GM18861 (cell line): Measurements from ENCODE around the gene SHANK1.
"Not testable (repeated sequence)": the region's sequence is repeated elsewhere in the genome, so short reads cannot be mapped to it uniquely, and the experiment has no call there.

ENCODE experiments used
- ATAC-seq: cut with Tn5 transposase; IDR thresholded peaks from one replicate; pipeline ENCODE4 v1.9.1; 2021; ENCODE audit not compliant: unreplicated experiment

The SHANK1 gene

DNA sequence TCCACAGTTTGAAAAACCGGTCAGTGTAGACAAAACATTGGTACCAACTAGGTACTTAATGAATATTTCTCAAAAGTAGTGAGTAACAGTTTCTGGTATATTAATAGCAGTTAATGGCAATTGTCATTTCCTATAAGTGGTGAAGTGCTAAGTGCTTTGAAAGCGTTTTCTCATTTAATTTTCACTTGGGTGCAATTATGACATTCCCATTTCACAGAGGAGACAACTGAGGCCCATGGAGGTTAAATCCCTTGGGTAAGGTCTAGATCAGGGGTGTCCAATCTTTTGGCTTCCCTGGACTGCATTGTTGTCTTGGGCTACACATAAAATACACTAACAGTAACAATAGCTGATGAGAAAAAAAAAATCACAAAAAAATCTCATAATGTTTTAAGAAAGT lies 79.2 kb downstream of the SHANK1 start:
- no peak for ATAC-seq

DNA sequence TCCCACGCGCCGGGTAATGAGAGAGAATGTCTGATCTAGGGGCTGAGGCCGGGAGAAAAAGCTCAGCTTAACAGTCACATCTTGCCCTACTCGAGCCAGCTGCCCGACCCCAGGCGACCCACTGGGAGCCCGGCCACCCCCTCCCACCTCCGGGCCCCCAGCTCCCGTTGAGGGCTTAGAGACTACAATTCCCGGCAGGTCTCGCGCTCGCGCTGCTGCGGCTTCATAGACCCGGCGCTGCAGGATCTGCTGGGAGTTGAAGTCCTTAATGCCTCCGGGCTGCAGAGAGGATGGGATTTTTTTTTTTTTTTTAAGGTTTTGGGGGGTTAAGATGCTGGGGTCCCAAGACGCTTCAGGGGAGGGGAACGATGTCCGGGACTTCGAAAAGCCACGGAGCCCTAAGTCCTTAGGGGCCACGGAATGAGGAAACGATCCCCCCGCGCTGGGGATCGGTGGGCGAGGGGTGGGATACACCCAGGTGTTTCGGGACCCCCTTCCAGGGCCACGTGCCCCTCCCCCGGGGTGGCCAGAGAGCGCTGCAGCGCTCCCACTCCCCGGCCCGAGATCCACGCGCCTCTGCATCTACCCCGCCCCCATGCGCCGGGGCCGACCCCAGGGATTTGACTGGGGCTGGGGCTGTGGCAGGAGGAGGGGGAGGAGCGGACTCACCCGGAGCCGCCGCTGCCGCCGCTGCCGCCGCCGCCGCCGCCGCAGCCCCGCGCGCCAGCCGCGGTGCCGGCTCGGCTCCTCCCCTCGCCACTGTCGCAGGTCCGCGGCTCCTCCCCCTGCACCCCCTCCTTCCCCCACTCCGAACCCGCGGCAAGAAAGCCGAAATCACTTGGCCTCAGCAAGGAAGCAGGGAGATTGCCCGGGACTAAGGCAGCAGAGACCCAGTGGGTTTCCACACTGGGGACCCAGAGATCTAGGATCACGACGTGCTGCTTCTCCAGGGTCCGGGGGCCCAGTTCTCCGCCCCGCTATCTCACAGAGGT lies 80.2 kb downstream of the SHANK1 start, which contains the start of gene SYT3:
SYT3 (minus strand) TSS at position 761 of the 992 bp plus-strand sequence. CDS start 2,470 bp downstream, outside the sequence.
- ATAC-seq, result no peak

DNA sequence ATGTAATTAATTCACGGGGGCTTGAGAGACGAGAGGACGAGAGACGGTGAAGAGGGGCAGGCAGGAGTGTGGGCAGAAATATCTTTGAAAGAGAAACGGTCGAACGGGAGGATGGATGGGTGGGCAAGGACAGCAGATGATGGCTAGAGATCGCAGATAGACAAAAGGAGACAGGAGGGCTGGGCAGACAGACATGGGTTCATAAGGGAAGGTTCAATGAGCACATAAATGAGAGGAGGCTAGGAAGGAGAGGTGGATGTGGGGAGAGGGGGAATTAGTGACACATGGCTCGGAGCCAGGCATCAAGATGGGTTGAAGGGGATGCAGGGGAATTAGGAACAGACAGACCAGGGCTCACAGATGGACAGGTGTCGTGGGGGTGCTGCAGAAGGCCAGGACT lies 81.0 kb downstream of the SHANK1 start:
- no peak for ATAC-seq

DNA sequence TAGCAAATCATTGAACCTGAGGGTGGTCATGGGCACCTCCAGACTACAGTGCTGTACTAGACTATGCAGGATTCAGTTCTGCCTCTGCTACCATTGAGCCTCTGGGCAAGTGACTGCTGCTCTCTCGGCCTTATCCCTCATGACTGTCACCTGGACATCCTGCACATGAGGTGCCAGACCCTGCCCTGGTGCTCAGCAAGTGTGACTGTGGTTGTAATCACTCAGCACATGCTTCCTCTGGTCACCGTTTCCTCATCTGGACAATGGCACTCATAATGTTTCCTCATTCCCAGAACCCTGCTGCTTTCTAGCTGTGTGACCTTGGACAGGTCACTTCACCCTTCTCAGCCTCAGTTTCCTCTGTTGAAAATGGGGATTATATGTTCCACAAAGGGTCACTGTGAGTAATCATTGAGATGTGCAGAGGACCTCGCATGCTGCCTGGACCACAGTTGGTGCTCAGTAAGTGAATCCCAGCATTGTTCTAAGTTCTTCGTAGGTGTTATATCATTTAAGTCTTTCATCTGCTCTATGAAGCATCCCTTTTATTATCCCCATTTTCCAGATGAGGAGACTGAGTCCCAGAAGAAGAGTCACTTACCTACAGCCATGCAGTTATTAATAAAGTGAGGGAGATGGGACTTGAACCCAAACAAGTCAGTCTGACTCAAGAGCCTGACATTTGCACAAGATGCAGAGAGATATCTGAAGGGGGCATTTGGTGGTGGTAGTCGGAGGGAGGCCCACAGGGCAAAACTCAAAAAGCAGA lies 83.1 kb downstream of the SHANK1 start:
- ATAC-seq, result no peak

DNA sequence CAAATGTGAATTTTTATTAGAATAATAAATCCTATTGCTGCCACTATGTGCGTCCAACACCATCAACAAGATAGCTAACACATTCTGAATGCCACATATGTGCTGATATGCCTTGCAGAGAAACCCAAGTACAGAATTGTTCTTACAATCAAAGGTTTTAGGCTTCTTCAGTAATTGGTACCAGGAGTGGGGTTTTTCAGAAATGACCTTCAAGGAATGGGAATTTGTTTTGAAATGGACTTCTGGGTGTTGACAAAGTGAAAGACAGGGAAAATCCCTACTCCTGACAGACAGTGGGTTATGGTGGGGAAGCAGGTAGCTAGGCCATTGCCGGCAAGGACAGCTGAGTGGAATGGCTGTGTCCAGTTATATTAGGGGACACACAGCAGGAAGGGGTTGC lies 85.6 kb downstream of the SHANK1 start:
- no peak for ATAC-seq

DNA sequence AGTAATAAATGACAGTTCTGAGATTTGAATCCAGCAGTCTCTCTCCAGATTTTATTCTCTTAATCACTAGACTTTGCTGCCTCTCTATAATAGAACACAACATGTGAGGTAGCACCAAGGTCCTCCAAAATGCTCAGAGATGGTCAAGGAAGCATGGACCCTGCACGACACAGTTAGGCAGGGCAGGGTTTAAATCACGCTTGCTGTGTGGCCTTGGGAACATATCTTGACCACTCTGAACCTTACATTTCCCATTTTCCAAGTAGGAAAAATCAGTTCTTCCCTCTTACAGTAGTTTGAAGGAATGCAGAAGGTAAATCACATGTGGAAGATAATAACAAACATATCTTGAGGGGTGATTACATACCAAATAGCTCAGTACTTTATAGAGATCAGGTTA lies 86.2 kb downstream of the SHANK1 start:
- no peak for ATAC-seq

DNA sequence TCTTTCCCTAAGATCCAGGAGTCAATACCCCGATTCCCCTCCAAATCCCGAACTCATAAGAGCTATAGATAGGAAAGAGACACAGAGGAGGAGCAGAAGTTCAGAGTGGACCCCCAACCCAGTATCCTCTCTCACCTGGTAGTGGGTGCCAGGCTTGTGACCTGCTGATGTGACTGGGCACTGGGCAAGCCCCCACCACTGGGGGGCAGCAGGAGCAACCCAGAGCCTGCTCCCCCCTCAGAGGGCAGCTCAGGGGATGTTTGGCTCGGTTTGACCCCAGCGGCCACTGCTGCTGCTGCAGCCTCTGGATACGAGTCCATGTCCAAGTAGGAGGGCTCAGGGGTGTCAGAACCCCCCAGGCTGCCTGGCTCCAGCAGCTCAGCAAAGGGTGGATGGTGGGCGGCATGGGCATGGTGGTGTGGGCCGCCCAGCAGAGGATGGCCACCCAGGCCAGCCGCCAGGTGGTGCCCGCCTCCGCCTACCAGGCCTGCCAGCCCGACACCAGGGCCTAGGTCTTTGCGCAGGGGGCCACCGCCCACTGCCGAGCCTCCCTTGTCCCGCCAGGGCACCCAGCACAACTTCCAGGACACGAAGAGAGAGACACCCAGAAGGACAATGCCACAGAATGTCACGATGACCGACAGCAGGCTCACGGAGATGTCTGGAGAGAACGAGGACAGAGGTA lies 87.3 kb downstream of the SHANK1 start:
- ATAC-seq, result no peak

DNA sequence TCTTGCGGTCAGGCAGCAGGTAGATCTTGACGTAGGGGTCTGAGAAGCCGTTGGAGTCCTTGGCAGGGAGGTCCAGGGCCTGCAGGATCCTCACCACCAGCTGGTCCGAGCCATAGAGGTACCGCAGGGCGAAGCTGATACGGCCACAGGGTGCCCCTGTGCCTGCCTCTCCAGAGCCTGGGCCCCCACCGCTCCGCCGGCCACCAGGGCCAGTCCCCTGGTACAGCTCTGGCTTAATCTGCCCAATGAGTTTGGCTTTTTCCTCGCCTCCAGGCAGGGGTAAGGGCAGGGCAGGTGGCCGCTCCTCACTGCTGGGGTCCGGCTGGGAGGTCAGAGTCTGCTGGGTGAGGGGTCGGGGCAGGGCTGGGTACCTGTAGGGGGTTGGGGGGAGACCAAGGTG lies 89.8 kb downstream of the SHANK1 start:
- no peak for ATAC-seq

DNA sequence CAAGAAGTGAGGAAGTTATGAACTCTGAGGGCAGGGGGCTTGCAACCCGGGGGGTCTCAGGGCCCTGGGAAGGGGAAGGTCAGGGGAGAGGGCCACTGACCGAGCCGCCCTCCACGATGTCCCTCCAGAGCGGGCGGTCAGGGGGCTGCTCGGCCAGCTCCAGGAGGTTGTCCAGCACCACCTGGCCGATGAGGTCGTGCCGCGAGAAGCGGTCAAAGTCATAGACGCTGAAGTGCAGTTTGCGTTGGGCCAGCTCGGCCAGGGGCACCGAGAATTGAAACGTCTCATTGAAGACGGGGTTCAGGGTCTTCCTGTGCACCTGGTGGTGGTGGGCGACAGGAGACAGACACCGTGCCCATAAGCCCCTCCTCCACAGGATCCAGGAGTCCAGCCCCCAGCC lies 90.4 kb downstream of the SHANK1 start:
- no peak for ATAC-seq

DNA sequence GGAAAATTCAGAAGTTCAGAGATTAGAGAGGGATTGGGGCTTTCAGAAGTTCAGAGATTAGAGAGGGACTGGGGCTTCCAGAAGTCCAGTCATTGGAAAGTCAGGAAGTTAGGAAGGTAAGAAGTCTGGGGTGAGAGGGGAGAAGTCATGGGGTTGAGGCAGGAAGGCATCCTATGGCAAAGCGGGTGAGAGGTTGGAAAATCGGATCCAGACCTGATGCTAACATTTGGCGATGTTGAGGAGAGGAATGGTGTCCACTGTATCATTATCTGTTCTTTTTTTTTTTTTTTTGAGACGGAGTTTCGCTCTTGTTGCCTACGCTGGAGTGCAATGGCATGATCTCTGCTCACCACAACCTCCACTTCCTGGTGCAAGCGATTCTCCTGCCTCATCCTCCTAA lies 91.1 kb downstream of the SHANK1 start:
- no peak for ATAC-seq

DNA sequence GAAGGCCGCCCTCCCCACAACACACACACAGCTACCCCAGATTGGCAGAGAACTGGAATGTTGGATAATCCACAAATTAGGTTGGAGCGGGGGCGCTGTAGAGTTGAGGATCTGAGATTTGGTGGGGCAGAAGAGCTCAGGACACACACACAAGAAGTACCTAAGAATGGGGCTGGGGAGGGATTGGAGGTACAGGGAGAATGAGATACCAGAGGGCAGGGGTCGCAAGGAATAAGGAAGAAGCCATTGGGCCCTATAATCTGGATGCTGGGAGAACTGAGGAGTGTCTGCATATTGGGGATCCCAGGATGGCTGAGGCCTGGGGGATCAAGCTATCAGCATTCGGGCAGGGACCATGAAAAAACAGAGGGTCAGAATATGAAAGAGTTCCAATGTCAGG lies 91.5 kb downstream of the SHANK1 start:
- ATAC-seq, result no peak

DNA sequence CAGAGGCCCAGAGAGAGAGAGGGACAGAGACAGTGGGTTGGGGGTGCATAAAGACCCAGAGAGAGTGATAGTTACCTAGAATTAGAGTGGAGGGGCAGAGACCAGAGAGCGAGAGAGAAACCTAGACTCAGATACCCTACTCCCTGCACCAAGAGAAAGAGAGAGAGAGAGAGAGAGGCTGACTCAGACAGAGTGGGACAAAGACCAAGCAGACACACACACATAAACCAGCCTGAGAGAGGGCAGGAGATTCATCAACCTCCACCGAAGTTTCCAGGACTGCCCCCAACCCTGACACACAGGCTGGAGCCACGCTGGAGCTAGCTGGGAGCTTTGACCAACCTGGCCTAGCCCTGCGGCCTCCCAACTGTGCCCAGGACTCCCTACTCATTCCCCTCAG lies 92.8 kb downstream of the SHANK1 start:
- ATAC-seq, result no peak

DNA sequence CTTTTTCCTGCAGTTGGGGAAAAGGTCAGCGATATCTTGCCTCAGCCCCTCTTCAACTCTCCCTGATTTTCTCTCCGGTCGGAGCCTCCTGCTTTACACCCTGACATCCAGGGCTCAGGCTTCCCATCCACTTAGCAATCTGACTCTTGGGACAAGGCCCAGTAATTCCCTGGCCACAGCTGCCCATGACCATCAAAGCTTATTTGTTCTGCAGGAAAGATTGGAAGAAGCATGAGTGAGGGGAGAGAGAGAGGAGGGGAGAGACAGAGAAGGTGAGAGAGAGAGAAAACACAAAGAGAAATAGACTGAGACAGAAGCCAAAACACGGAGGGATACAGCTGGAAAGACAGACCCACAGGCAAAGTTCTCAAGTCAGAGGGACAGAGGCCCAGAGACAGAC lies 93.6 kb downstream of the SHANK1 start:
- no peak for ATAC-seq

DNA sequence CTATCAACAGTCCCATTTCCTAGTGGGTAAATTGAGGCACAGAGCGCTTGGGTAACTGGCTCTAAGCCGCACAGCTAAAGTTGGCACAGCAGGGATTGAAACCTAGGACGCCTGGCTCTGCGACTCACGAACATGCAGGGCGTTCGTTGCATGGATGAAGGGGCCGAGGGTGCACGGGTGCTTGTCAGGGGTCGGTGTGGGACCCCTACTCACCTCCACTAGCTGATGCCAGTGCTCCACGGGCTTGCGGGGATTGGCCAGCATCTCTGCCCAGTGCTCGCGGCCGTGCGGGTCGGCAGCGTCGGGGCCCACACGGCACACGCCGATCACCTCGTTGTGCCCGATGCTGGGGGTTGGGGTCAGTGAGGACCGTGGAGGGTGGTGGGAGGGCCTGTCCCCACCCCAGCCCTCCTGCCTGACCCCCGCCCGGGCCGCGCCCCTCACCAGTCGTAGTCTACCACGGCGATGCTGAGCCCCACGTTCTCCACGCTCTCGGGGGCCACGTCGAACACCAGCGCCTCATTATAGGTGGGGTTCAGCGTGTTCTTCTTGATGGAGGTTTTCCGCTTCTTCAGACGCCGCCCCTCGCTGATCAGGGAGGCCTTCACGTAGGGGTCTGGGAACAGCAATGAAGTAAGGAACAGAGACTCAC lies 94.5 kb downstream of the SHANK1 start:
- no peak for ATAC-seq

DNA sequence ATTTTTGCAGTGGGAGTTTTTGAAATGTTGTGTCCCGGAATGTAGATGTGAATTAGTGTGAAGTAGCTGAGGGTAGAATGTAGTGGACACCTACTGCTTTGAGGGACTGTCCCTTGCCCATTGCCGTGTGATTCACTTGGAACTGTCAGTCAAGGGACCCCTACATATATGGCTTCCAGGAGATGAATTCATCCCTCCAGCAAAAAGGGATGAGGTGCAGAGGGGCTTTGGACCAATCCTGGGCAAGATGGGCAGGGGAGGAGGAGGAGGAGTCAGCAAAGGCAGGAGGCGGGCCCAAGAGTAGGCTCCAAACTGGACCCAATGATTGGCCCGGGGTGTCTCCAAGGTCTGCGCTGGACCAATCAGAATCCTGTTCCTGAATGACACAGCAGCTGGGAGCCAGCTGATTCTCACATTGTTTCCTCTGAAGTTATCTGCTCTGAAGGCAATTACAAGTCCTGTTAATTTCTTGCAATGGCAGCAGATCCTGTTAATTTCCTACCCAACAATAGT lies 99.2 kb downstream of the SHANK1 start:
- not testable (repeated sequence) for ATAC-seq

DNA sequence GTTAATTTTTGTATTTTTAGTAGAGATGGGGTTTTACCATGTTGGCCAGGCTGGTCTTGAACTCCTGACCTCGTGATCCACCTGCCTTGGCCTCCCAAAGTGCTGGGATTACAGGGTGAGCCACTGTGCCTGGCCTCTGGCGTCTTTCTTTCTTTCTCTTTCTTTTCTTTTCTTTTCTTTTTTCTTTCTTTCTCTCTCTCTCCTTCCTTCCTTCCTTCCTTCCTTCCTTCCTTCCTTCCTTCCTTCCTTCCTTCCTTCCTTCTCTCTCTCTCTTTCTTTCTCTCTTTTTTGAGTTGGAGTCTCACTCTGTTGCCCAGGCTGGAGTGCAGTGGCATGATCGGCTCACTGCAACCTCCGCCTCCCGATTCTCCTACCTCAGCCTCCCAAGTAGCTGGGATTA lies 100.4 kb downstream of the SHANK1 start:
- not testable (repeated sequence) for ATAC-seq

DNA sequence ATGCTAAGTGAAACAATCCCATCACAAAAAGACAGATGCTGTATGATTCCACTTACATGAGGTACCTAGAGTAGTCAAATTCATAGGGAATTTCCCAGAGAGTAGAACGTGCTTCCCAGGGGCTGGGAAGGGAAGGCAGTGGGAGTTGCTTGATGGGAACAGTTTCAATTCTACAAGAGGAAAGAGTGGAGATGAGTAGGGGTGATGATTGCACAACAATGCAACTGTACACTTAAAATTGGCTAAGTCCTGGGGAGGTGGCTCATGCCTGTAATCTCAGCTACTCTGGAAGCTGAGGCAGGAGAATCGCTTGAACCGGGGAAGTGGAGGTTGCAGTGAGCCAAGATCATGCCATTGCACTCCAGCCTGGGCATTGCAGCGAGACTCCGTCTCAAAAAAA lies 101.2 kb downstream of the SHANK1 start:
- ATAC-seq, result not testable (repeated sequence)

DNA sequence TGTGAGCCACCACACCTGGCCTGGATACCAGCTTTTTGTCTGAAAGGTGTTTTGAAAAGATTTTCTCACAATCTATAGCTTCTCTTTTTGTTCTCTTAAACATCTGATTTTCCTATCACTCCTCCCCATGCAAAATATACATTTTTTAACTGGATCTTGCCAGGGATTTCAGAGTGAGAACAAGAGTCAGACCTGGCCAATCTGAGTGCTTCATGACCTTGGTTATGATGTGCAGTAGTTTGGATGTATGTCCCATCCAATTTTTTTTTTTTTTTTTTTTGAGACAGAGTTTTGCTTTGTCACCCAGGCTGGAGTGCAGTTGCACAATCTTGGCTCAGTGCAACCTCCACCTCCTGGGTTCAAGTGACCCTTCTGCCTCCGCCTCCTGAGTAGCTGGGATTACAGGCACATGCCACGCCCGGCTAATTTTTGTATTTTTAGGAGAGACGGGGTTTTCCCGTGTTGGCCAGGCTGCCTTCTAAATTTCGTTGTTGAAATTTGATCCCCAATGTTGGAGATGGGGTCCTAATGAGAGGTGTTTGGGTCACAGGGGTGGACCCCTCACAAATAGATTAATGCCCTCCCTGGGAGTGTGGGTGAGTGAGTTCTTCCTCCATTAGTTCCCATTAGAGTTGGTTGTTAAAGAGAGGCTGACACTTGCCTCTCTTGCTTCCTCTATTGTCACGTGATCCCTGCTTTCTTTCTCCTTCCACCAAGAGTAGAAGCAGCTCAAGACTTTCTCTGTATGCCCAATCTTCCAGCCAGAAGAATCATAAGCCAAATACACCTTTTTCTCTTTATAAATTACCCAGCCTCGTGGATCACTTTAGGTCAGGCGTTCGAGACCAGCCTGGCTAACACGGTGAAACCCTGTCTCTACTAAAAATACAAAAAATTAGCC lies 106.8 kb downstream of the SHANK1 start:
- not testable (repeated sequence) for ATAC-seq
